Subcutaneous abdominal adipose tissue (tissue), 5 donors: ENCODE data around the gene SELENOM.

Experiments used
- H3K27ac ChIP-seq: one replicate; pipeline ENCODE4 v1.7.0; 2013; ENCODE audit warnings: low read depth, mild to moderate bottlenecking, inconsistent platforms, low read length, moderate library complexity
- H3K27me3 ChIP-seq, 5 donors: one replicate each; pipeline ENCODE4 v1.7.0; 2013; ENCODE audit warnings: low read length in 5 of 5, inconsistent platforms in 1 of 5; ENCODE audit not compliant: control insufficient read depth in 5 of 5, insufficient read depth in 4 of 5
- H3K36me3 ChIP-seq, 5 donors: one replicate each; pipeline ENCODE4 v1.7.0; 2013; ENCODE audit warnings: low read length in 5 of 5; ENCODE audit not compliant: control insufficient read depth in 5 of 5, insufficient read depth in 5 of 5
- H3K4me1 ChIP-seq, 5 donors: one replicate each; pipeline ENCODE4 v1.7.0; 2013; ENCODE audit warnings: low read length in 5 of 5, mild to moderate bottlenecking in 3 of 5, moderate library complexity in 1 of 5; ENCODE audit not compliant: control insufficient read depth in 5 of 5, insufficient read depth in 5 of 5
- H3K4me3 ChIP-seq, 5 donors: one replicate each; pipeline ENCODE4 v1.7.0; 2013; ENCODE audit warnings: low read length in 5 of 5, low read depth in 1 of 5
- H3K9ac ChIP-seq, 5 donors: one replicate each; pipeline ENCODE4 v1.7.0; 2013; ENCODE audit warnings: low read length in 5 of 5, mild to moderate bottlenecking in 4 of 5, moderate library complexity in 3 of 5
- H3K9me3 ChIP-seq, 5 donors: one replicate each; pipeline ENCODE4 v1.7.0; 2013; ENCODE audit warnings: low read length in 5 of 5; ENCODE audit not compliant: control insufficient read depth in 5 of 5
- donor health status: healthy.
- donor health status: healthy.
- donor health status: healthy.
- donor health status: healthy.
- donor health status: healthy.

Gene SELENOM

GRCh38 chr22:31135706-31136105 is 28.3 kb upstream of the SELENOM start:
- Histone ChIP-seq H3K27me3 (peaks cover 11 to 29% (median 24%) of the 10 kb centered on the region in 5 donors), H3K9me3 (no peaks in the 10 kb centered on the region), H3K9ac (no peak overlapping the region), H3K36me3 (no peaks in the 10 kb centered on the region), H3K4me1 (no peaks in the 10 kb centered on the region), H3K27ac (no peak overlapping the region), H3K4me3 (no peak overlapping the region)

- Histone ChIP-seq H3K27me3 (peaks cover 11 to 24% (median 15%) of the 10 kb centered on the region in 5 donors), H3K36me3 (no peaks in the 10 kb centered on the region), H3K9me3 (no peaks in the 10 kb centered on the region), H3K27ac (no peak overlapping the region), H3K4me1 (no peaks in the 10 kb centered on the region), H3K4me3 (no peak overlapping the region), H3K9ac (no peak overlapping the region)
Observed at GRCh38 chr22:31134688-31135087, 27.3 kb upstream of the SELENOM start.

- Histone ChIP-seq H3K4me3 (no peak overlapping the region), H3K9me3 (no peaks in the 10 kb centered on the region), H3K9ac (no peak overlapping the region), H3K4me1 (no peaks in the 10 kb centered on the region), H3K27ac (no peak overlapping the region), H3K36me3 (no peaks in the 10 kb centered on the region), H3K27me3 (peaks cover 8 to 19% (median 8%) of the 10 kb centered on the region in 5 donors)
Observed at GRCh38 chr22:31133911-31134310, 26.5 kb upstream of the SELENOM start.

GRCh38 chr22:31130873-31131272 is 23.5 kb upstream of the SELENOM start:
- no peak overlapping the region for H3K27ac ChIP-seq
- no peak overlapping the region for H3K4me3 ChIP-seq
- peaks cover 0 to 3% (median 0%) of the 10 kb centered on the region in 5 donors for H3K4me1 ChIP-seq
- H3K9ac ChIP-seq = no peak overlapping the region
- no peaks in the 10 kb centered on the region for H3K9me3 ChIP-seq
- no peaks in the 10 kb centered on the region for H3K36me3 ChIP-seq
- H3K27me3 ChIP-seq = peaks cover 4 to 10% (median 7%) of the 10 kb centered on the region in 5 donors

- no peak overlapping the region for H3K4me3 ChIP-seq
- H3K9ac ChIP-seq = no peak overlapping the region
- peaks cover 0 to 7% (median 0%) of the 10 kb centered on the region in 5 donors for H3K4me1 ChIP-seq
- no peak overlapping the region for H3K27ac ChIP-seq
- no peaks in the 10 kb centered on the region for H3K36me3 ChIP-seq
- peaks cover 6 to 16% (median 11%) of the 10 kb centered on the region in 5 donors for H3K27me3 ChIP-seq
- H3K9me3 ChIP-seq = no peaks in the 10 kb centered on the region
Observed at GRCh38 chr22:31128156-31128555, 20.8 kb upstream of the SELENOM start.

- Histone ChIP-seq H3K4me3 (no peak overlapping the region), H3K9ac (no peak overlapping the region), H3K9me3 (no peaks in the 10 kb centered on the region), H3K27ac (no peak overlapping the region), H3K27me3 (peaks cover 6 to 17% (median 11%) of the 10 kb centered on the region in 5 donors), H3K36me3 (no peaks in the 10 kb centered on the region), H3K4me1 (peaks cover 0 to 16% (median 8%) of the 10 kb centered on the region in 5 donors)
Observed at GRCh38 chr22:31127181-31127772, 19.9 kb upstream of the SELENOM start.

- Histone ChIP-seq H3K36me3 (no peaks in the 10 kb centered on the region), H3K4me1 (peaks cover 0 to 16% (median 9%) of the 10 kb centered on the region in 5 donors), H3K9ac (no peak overlapping the region), H3K27me3 (peaks cover 6 to 17% (median 11%) of the 10 kb centered on the region in 5 donors), H3K27ac (no peak overlapping the region), H3K4me3 (no peak overlapping the region), H3K9me3 (no peaks in the 10 kb centered on the region)
Observed at GRCh38 chr22:31126869-31127175, 19.5 kb upstream of the SELENOM start.

GRCh38 chr22:31126128-31126868 is 18.9 kb upstream of the SELENOM start:
- Histone ChIP-seq H3K9me3 (no peaks in the 10 kb centered on the region), H3K27ac (no peak overlapping the region), H3K9ac (no peak overlapping the region), H3K27me3 (peaks cover 6 to 17% (median 11%) of the 10 kb centered on the region in 5 donors), H3K4me3 (no peak overlapping the region), H3K36me3 (no peaks in the 10 kb centered on the region), H3K4me1 (peaks cover 0 to 16% (median 9%) of the 10 kb centered on the region in 5 donors)

- peaks cover 6 to 17% (median 11%) of the 10 kb centered on the region in 5 donors for H3K27me3 ChIP-seq
- H3K27ac ChIP-seq = no peak overlapping the region
- no peaks in the 10 kb centered on the region for H3K36me3 ChIP-seq
- H3K9ac ChIP-seq = no peak overlapping the region
- no peaks in the 10 kb centered on the region for H3K9me3 ChIP-seq
- peaks cover 0 to 16% (median 9%) of the 10 kb centered on the region in 5 donors for H3K4me1 ChIP-seq
- no peak overlapping the region for H3K4me3 ChIP-seq
Observed at GRCh38 chr22:31125521-31126117, 18.3 kb upstream of the SELENOM start.

- no peak overlapping the region for H3K4me3 ChIP-seq
- no peak overlapping the region for H3K27ac ChIP-seq
Observed at GRCh38 chr22:31124811-31125465, 17.6 kb upstream of the SELENOM start.

More at GRCh38 chr22:31124811-31125465, 17.6 kb upstream of the SELENOM start:
- Histone ChIP-seq H3K27me3 (peaks cover 6 to 17% (median 11%) of the 10 kb centered on the region in 5 donors), H3K4me1 (peaks cover 0 to 16% (median 9%) of the 10 kb centered on the region in 5 donors), H3K36me3 (no peaks in the 10 kb centered on the region), H3K9ac (no peak overlapping the region), H3K9me3 (no peaks in the 10 kb centered on the region)
